GM19099 (cell line): Measurements from ENCODE around the gene PLAAT1.

Experiments used
- POLR2A ChIP-seq: IDR thresholded peaks from 3 replicates; pipeline ENCODE4 v1.6.1; 2011; ENCODE audit warnings: low read depth; ENCODE audit not compliant: insufficient read length; ENCODE audit errors: extremely low read depth

Gene PLAAT1

GRCh38 chr3:193240436-193240849 lies 579 bp upstream of the PLAAT1 start:
- TF ChIP-seq POLR2A: no peak

DNA sequence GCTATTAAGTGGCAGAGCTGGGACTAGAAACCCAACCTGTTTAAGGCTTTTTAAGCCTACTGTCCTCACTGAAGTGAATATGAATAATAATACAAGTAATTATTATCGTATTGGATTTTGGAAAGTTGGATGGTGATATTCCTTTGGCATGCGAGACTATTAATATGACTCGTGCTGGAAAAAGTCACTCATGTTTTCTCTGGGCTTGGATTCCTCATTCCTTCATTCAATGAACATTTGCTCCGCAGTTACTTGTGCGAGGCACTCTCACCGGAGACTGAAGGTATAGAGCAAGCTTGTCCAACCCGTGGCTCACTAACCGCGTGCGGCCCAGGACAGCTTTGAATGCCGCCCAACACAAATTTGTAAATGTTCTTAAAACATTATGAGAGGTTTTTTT lies 694 bp downstream of the PLAAT1 start:
- no peak for TF ChIP-seq POLR2A

GRCh38 chr3:193243571-193243970 lies 2.5 kb downstream of the PLAAT1 start:
- TF ChIP-seq POLR2A: no peak

DNA sequence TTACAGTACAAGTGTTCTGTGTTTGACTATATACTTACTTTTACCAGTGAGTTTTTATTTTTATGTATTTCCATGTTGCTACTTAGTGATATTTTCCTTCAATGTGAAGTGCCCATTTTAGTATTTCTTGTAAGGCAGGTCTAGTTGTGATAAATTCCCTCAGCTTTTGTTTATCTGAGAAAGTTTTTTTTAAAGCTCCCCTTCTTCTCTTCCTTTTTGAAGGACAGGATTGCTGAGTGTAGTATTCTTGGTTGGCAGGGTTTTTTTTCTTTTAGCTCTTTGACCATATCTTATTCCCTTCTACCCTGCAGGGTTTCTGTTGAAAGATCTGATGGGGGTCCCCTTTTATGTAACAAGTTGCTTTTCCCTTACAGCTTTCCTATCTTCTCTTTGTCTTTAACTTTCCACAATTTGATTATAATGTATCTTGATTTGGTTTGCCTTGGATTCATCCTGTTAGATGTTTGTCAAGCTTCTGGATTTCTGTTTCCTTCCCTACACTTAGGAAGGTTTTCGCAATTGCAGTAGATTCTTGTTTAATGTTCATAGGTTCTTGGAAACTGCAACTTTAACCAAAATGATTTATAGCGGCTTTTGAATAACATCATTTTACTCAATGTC lies 7.9 kb downstream of the PLAAT1 start:
- TF ChIP-seq POLR2A: no peak

DNA sequence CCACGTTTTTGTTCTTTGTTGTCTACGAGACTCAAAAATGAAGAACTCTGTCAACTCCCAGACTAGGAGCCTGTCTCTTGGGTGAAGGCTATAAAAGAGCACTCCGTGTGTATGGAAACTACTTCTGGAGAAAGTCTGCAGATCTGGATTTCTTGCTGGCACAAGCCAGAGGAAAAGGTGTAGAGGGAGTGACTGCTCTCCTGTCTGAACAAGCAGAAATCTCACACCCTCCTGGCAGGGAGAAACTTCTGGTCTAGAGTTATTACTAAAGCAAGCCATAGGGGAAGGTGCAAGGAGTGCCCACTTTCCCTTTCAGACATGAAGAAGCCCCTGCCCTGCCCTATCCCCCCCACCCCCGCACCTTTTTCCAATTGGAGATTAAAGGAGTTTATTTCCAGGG lies 9.5 kb downstream of the PLAAT1 start:
- no peak for TF ChIP-seq POLR2A

DNA sequence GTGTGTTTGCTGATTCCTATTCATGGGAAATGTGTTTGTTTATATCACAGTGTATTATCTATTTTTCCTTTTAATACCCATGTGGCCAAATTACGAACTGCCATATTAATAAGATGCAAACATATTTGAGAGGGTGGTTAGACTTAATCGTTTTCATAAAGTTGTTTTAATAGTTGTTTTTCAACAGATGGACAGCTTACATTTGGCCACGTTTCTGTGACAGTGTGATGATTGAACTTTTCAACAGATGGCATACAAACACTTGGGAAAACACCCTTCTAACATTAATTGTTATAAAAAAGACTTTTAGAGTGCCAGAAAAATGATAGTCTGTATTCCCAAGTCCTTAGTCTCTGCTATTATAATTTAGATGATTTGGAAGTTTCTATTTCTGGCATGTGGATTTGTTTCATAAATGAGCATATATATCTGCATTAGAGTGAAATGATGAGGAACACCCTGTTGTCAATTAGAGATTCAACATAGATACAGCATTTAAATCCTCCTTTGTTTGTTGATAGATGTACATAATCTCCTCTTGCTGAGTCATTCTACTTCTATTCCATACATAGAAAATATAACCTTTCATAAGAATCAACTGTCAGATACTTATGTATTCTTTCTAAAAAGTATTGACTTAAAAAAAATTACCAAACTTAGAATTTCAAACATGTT lies 13.1 kb downstream of the PLAAT1 start:
- TF ChIP-seq POLR2A: no peak

DNA sequence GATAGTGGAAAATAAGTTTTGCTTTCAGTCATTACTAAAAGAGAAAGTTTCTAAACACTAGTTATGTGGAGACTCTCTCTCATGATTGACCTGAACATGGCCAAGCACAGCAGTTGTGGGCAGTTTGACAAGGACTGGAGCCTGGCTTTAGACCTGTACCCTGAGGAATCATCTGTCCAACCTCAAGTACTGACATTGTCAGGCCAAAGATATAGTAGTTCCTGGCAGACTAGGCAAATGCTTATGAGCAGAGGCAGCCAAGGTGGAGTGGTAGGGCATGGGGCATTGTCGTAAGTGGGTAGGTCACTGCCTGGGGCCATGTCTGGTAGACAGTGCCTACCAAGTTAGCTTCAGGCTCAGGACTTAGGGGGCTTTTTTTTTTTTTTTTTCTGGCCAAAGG lies 20.9 kb downstream of the PLAAT1 start:
- no peak for TF ChIP-seq POLR2A

DNA sequence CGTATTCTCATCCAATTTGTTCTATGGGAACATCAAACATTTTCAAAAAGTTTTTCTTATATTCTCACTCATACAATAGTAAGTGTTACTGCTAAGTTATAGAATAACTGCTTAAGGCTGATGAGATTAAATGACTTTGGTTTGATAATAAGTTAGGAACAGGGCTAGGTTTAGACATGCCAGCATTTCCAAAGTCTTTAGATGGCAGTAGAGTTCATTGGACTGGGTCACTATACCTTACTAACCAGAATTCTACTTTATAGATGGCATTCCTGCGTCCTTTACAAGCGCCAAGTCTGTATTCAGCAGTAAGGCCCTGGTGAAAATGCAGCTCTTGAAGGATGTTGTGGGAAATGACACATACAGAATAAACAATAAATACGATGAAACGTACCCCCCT lies 21.7 kb downstream of the PLAAT1 start:
- TF ChIP-seq POLR2A: no peak

- TF ChIP-seq POLR2A: no peak
Observed at GRCh38 chr3:193269343-193270028, 28.5 kb downstream of the PLAAT1 start.

GRCh38 chr3:193270451-193270850 lies 29.4 kb downstream of the PLAAT1 start:
- TF ChIP-seq POLR2A: no peak

- no peak for TF ChIP-seq POLR2A
Observed at GRCh38 chr3:193271101-193271840, 30.2 kb downstream of the PLAAT1 start.

GRCh38 chr3:193292386-193292785 lies 51.4 kb downstream of the PLAAT1 start:
- TF ChIP-seq POLR2A: no peak

- no peak for TF ChIP-seq POLR2A
Observed at GRCh38 chr3:193295985-193296384, 55.0 kb downstream of the PLAAT1 start.

DNA sequence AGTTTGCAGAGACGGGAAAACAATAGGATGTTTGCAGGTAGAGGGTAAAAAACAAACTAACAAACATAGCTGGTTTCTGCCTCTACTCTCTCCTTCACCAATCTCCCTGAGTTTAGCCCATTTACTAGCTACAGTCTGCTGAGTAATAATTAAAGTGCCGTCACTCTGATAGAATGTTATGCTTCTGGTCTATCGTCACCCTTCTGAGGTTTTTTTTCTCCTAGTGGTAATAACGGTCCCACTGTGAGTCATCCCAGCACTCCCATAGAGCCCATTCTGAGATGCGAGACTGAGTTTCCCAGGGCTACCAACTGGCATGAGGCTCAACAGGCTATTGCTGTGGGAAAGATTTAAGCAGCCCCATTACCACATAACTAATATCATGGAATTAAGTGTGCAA lies 56.4 kb downstream of the PLAAT1 start:
- TF ChIP-seq POLR2A: no peak

DNA sequence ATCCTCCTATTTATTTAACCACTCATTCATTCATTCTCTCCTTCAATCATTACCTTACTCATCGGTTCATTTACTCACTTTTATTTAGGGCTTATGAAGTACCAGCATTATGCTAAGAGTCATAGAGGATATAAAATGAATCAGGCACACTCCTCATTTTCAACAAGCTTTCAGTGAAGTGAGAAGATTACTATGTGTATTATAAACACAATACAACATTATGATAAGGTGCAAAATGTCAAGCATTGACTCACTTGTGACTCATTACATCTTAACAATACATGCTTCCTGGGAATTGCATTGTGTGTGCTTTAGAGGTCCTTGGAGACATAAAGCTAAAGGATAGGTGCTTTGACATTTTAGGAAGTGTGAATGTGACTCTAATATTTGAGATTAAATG lies 60.4 kb downstream of the PLAAT1 start:
- no peak for TF ChIP-seq POLR2A
